Spleen (tissue), 11 donors: ENCODE data around the gene ASGR2. TPM values are rescaled to one million over a fixed set of nuclear protein-coding genes. Genes with fewer than 3 reads are reported as not detected.
A peak's percentile ranks its signal among the peaks of the same experiment; 100 is the strongest.

Experiments used
- DNase-seq: peaks from one replicate; pipeline ENCODE4 v3.0.0-alpha.2; 2020
- H3K27ac ChIP-seq, 8 donors: fragments of 200-600 bp; sonication (generic) in 7 of 8; 1 replicate in 4 of 8; 2 replicates in 4 of 8; pipeline versions ENCODE4 v1.5.0 to v1.8.0; 2016 to 2021; ENCODE audit warnings: inconsistent platforms in 4 of 8, mild to moderate bottlenecking in 4 of 8, moderate library complexity in 1 of 8
- H3K27me3 ChIP-seq, 7 donors: fragments of 200-600 bp; sonication (generic) in 6 of 7; replicated peaks in 1 of 7; 1 replicate in 4 of 7; 2 replicates in 3 of 7; pipeline versions ENCODE4 v1.5.0 to v1.8.0; 2016 to 2021; ENCODE audit warnings: inconsistent platforms in 3 of 7, mild to moderate bottlenecking in 1 of 7
- H3K36me3 ChIP-seq, 6 donors: fragments of 200-600 bp; sonication (generic) in 5 of 6; 1 replicate in 4 of 6; 2 replicates in 2 of 6; pipeline versions ENCODE4 v1.5.0 to v1.8.0; 2016 to 2021; ENCODE audit warnings: inconsistent platforms in 2 of 6
- H3K4me1 ChIP-seq, 6 donors: fragments of 200-600 bp; sonication (generic) in 5 of 6; 1 replicate in 3 of 6; 2 replicates in 3 of 6; pipeline versions ENCODE4 v1.5.0 to v1.8.0; 2016 to 2021; ENCODE audit warnings: inconsistent platforms in 3 of 6
- H3K4me3 ChIP-seq, 8 donors: fragments of 200-600 bp; sonication (generic) in 7 of 8; 1 replicate in 4 of 8; 2 replicates in 4 of 8; pipeline versions ENCODE4 v1.5.0 to v1.8.0; 2016 to 2021; ENCODE audit warnings: inconsistent platforms in 4 of 8, mild to moderate bottlenecking in 4 of 8, moderate library complexity in 2 of 8
- H3K9me3 ChIP-seq, 8 donors: fragments of 200-600 bp; sonication (generic) in 7 of 8; 1 replicate in 4 of 8; 2 replicates in 4 of 8; pipeline versions ENCODE4 v1.5.0 to v1.8.0; 2016 to 2021; ENCODE audit warnings: inconsistent platforms in 4 of 8
- CTCF ChIP-seq, 11 experiments: fragments of 200-600 bp in 7 of 11; fragments of 450-650 bp in 4 of 11; sonication (generic) in 4 of 11; IDR thresholded peaks in 8 of 11; conservative IDR thresholded peaks in 3 of 11; 1 replicate in 7 of 11; 2 replicates in 4 of 11; pipeline versions ENCODE4 v1.4.0 to v1.8.0; 2016 to 2021; ENCODE audit warnings: antibody characterized with exemption in 11 of 11, inconsistent platforms in 4 of 11, mild to moderate bottlenecking in 1 of 11
- POLR2A ChIP-seq, 3 donors: fragments of 450-650 bp; IDR thresholded peaks; one replicate each; pipeline ENCODE4 v1.5.1; 2017; ENCODE audit warnings: antibody characterized with exemption in 3 of 3, mild to moderate bottlenecking in 1 of 3
- POLR2AphosphoS5 ChIP-seq, 3 donors: sonication (generic); formaldehyde crosslinking; IDR thresholded peaks; one replicate each; pipeline ENCODE4 v1.5.1; 2017; ENCODE audit warnings: antibody characterized with exemption in 3 of 3
- WGBS, 5 donors: extraction: QIAGEN DNeasy Blood & Tissue Kit in 3 of 5; methylation state at CpG; one replicate each; pipeline versions ENCODE4 v1.1.5 to v1.1.7; 2013 to 2018; 5-methylcytosine and 5-hydroxymethylcytosine counted together
- intact Hi-C: fragments of 100-400 bp; cut with DNase I; formaldehyde crosslinking; loops from one replicate; pipeline ENCODE4 v1.15.0; 2023; ENCODE audit warnings: low total_unique reads
- polyA plus RNA-seq, 3 donors: library from polyadenylated mRNA; stranded (reverse); fragments of 200-250 nt; gene quantifications; one replicate each; pipeline ENCODE4 v1.2.1, GENCODE V29; 2013
- total RNA-seq, 7 donors: library from RNA; depleted of rRNA in 3 of 7; stranded (reverse); fragments of >200 nt in 3 of 7; fragmentation: NEBNext Ultra II Directional in 4 of 7; extraction: Animal tissue kit (Norgen Biotek cat#: 25700) in 4 of 7; gene quantifications; one replicate each; pipeline versions ENCODE4 v1.1.0 to v1.2.1, GENCODE V29; 2016 to 2021
- donor health status: healthy with polysubstance abuse.
- donor health status: DM: no; HTN: no; CAD: no; lungs with moderate emphysema.
- donor health status: DM: no; HTN: no; CAD: no.
- donor health status: Bipolar disorder and iron deficiency.
- donor health status: healthy.
- donor health status: DM: no; HTN: no; CAD: no.
- donor health status: DM: yes; HTN: yes; CAD: no.

Gene ASGR2
- total and polyA plus RNA-seq, 10 donors, result 2.3 to 35.1 (median 6.3) TPM; not detected in 1

- DNase-seq, result peak; percentile 24
- WGBS, 5 donors, result 59 to 84% (median 76%) methylated on average over 5 to 6 of the region's 6 CpGs
- intact Hi-C loops, result no loop called here
These were observed 31.5 kb upstream of the ASGR2 start for GRCh38 chr17:7146115-7146514.

GRCh38 chr17:7144213-7144612, 29.6 kb upstream of the ASGR2 start:
- DNase-seq, result peak; percentile 23
- WGBS, 5 donors, result 70 to 87% (median 83%) methylated on average over 11 of the region's 11 CpGs
- intact Hi-C loops, result no loop called here

More at GRCh38 chr17:7146115-7146514, 31.5 kb upstream of the ASGR2 start:
- TF ChIP-seq CTCF (IDR thresholded peaks at IDR 0.05 in 8 of 11, conservative IDR thresholded peaks at IDR 0.05 in 3 of 11) (no peak), POLR2A (IDR thresholded peaks at IDR 0.05) (no peak), POLR2AphosphoS5 (IDR thresholded peaks at IDR 0.05) (no peak)
- Histone ChIP-seq H3K27me3 (peaks cover 0 to 3% (median 0%) of the 10 kb centered on the region in 7 donors), H3K36me3 (no peaks in the 10 kb centered on the region), H3K9me3 (no peaks in the 10 kb centered on the region), H3K4me1 (no peaks in the 10 kb centered on the region), H3K4me3 (no peak overlapping the region), H3K27ac (no peak overlapping the region)

GRCh38 chr17:7141824-7142223, 27.2 kb upstream of the ASGR2 start:
- Histone ChIP-seq H3K27ac (no peak overlapping the region), H3K9me3 (no peaks in the 10 kb centered on the region), H3K4me1 (peaks cover 0 to under 1% (median 0%) of the 10 kb centered on the region in 6 donors), H3K27me3 (peaks cover 0 to 43% (median 8%) of the 10 kb centered on the region in 7 donors), H3K36me3 (no peaks in the 10 kb centered on the region), H3K4me3 (no peak overlapping the region)
- no peak for DNase-seq
- WGBS, 5 donors, result 77 to 89% (median 84%) methylated on average over 10 of the region's 10 CpGs
- no peak for TF ChIP-seq POLR2A (IDR thresholded peaks at IDR 0.05)
- no peak for TF ChIP-seq CTCF (IDR thresholded peaks at IDR 0.05 in 8 of 11, conservative IDR thresholded peaks at IDR 0.05 in 3 of 11)
- no peak for TF ChIP-seq POLR2AphosphoS5 (IDR thresholded peaks at IDR 0.05)
- intact Hi-C loops, result no loop called here

More at GRCh38 chr17:7144213-7144612, 29.6 kb upstream of the ASGR2 start:
- no peaks in the 10 kb centered on the region for H3K4me1 ChIP-seq
- TF ChIP-seq CTCF (IDR thresholded peaks at IDR 0.05 in 8 of 11, conservative IDR thresholded peaks at IDR 0.05 in 3 of 11) (no peak), POLR2AphosphoS5 (IDR thresholded peaks at IDR 0.05) (no peak), POLR2A (IDR thresholded peaks at IDR 0.05) (no peak)
- no peak overlapping the region for H3K4me3 ChIP-seq
- peaks cover 0 to 20% (median 0%) of the 10 kb centered on the region in 7 donors for H3K27me3 ChIP-seq
- no peak overlapping the region for H3K27ac ChIP-seq
- H3K36me3 ChIP-seq, result no peaks in the 10 kb centered on the region
- H3K9me3 ChIP-seq, result no peaks in the 10 kb centered on the region

- peak overlapping the region in 1 of 8 donors; percentile 17 for H3K4me3 ChIP-seq
- intact Hi-C loops, result loop anchor here (5.0 kb wide), 1 partner anchor 227 kb away; no protein-coding TSS in a partner anchor
- DNase-seq, result peak; percentile 40
These were observed 24.8 kb upstream of the ASGR2 start for GRCh38 chr17:7139400-7139799.

More at GRCh38 chr17:7139400-7139799, 24.8 kb upstream of the ASGR2 start:
- TF ChIP-seq POLR2A (IDR thresholded peaks at IDR 0.05), result no peak
- TF ChIP-seq CTCF (IDR thresholded peaks at IDR 0.05 in 8 of 11, conservative IDR thresholded peaks at IDR 0.05 in 3 of 11), result no peak
- H3K27me3 ChIP-seq, result peaks cover 0 to 47% (median 8%) of the 10 kb centered on the region in 7 donors
- no peaks in the 10 kb centered on the region for H3K9me3 ChIP-seq
- H3K4me1 ChIP-seq, result peaks cover 0 to 20% (median 10%) of the 10 kb centered on the region in 6 donors
- WGBS, 5 donors, result 63 to 81% (median 72%) methylated on average over 10 of the region's 10 CpGs
- no peaks in the 10 kb centered on the region for H3K36me3 ChIP-seq
- H3K27ac ChIP-seq, result peak overlapping the region in 3 of 8 donors; percentile 34 to 68 (median 47)
